Melanocyte of skin (primary cell): ENCODE results near the gene PYDC1. TPM values are rescaled to one million over a fixed set of nuclear protein-coding genes. Genes with fewer than 3 reads are reported as not detected.

Experiments used
- small RNA-seq, 2 donors: library from RNA; depleted of rRNA; stranded (forward); fragments of <200 nt; gene quantifications; one replicate each; pipeline ENCODE3, GENCODE V24; 2012
- total RNA-seq, 2 donors: library from RNA; depleted of rRNA; stranded (reverse); fragments of >200 nt; gene quantifications; 2 replicates each; pipeline ENCODE4 v1.2.3, GENCODE V29; 2012

PYDC1 gene
- total RNA-seq = not detected

GRCh38 chr16:31216422-31217135, at the start of gene PYDC1:
Gene PYDC1, minus strand, starts transcription at chr16:31217135. Its CDS starts 107 bp downstream, at chr16:31217028.

GRCh38 chr16:31213877-31214707, 2.8 kb downstream of the PYDC1 start, which contains the start of gene TRIM72:
Gene TRIM72, plus strand, starts transcription at chr16:31214119. Its CDS starts 620 bp downstream, at chr16:31214739.

GRCh38 chr16:31202414-31203375, 14.2 kb downstream of the PYDC1 start, which contains the start of gene PYCARD:
Gene PYCARD, minus strand, starts transcription at chr16:31202760. Its CDS starts 70 bp downstream, at chr16:31202690.

GRCh38 chr16:31179747-31180459, 37.0 kb downstream of the PYDC1 start, which contains the start of gene FUS:
Gene FUS, plus strand, starts transcription at chr16:31180139. Its CDS starts 76 bp downstream, at chr16:31180215.

Small RNA genes lying within 50 kb of the gene (small RNA-seq; reads per million reads assigned to genes)
- gene NDUFA3P6 = 0 reads per million in 2 donors

Other genes starting within 250 kb of the PYDC1 start
- gene HSD3B7, start 231.9 kb downstream of the PYDC1 start, total RNA-seq = 10 to 100 TPM; 13.0 to 20.3 TPM
- 1 to 10 TPM in 1 of 2 donors, under 1 TPM in 1; 0.67 to 3.1 TPM for gene STX1B, start 206.5 kb downstream of the PYDC1 start, total RNA-seq
- gene STX4, start 183.6 kb downstream of the PYDC1 start, total RNA-seq = 10 to 100 TPM; 13.0 to 17.2 TPM
- gene ZNF668, start 142.9 kb downstream of the PYDC1 start, total RNA-seq = 10 to 100 TPM in 1 of 2 donors, 1 to 10 TPM in 1; 8.6 to 14.0 TPM
- gene ZNF646, start 142.7 kb downstream of the PYDC1 start, total RNA-seq = 10 to 100 TPM; 14.1 to 17.6 TPM
- gene PRSS53, start 128.2 kb downstream of the PYDC1 start, total RNA-seq = 1 to 10 TPM in 1 of 2 donors, under 1 TPM in 1; 0.67 to 1.0 TPM
- gene VKORC1, start 122.3 kb downstream of the PYDC1 start, total RNA-seq = 10 to 100 TPM; 78.9 to 87.1 TPM
- gene BCKDK, start 108.7 kb downstream of the PYDC1 start, total RNA-seq = 10 to 100 TPM; 42.6 to 43.7 TPM
- 10 to 100 TPM; 25.8 to 31.6 TPM for gene KAT8, start 99.5 kb downstream of the PYDC1 start, total RNA-seq
- under 1 TPM in 1 of 2 donors, not detected in 1; under 0.01 TPM for gene PRSS8, start 81.4 kb downstream of the PYDC1 start, total RNA-seq
- under 1 TPM; 0.33 to 0.69 TPM for gene PRSS36, start 67.1 kb downstream of the PYDC1 start, total RNA-seq
- gene FUS, start 37.0 kb downstream of the PYDC1 start, total RNA-seq = 10 to 100 TPM; 45.4 to 51.0 TPM
- 100 to 1,000 TPM; 195 to 298 TPM for gene PYCARD, start 14.4 kb downstream of the PYDC1 start, total RNA-seq
- gene TRIM72, start 3.0 kb downstream of the PYDC1 start, total RNA-seq = under 1 TPM; under 0.01 TPM
- gene ITGAM, start 42.8 kb upstream of the PYDC1 start, total RNA-seq = 1 to 10 TPM in 1 of 2 donors, under 1 TPM in 1; under 0.01 to 1.0 TPM
- gene ITGAX, start 138.0 kb upstream of the PYDC1 start, total RNA-seq = 1 to 10 TPM in 1 of 2 donors, under 1 TPM in 1; 1.00 to 4.1 TPM
- gene ITGAD, start 176.2 kb upstream of the PYDC1 start, total RNA-seq = not detected
- not detected for gene COX6A2, start 211.2 kb upstream of the PYDC1 start, total RNA-seq
- under 1 TPM; under 0.01 to 0.34 TPM for gene ZNF843, start 225.7 kb upstream of the PYDC1 start, total RNA-seq
- 10 to 100 TPM in 1 of 2 donors, 1 to 10 TPM in 1; 8.7 to 12.0 TPM for gene ARMC5, start 242.4 kb upstream of the PYDC1 start, total RNA-seq